Measurements from ENCODE around the gene ADCY2.

- TF ChIP-seq POLR2AphosphoS5 (IDR thresholded peaks at IDR 0.05; ENCODE audit: low read depth, low read length), result no peak
- TF ChIP-seq POLR2A (IDR thresholded peaks at IDR 0.05; ENCODE audit: low read depth, low read length), result no peak
- no peak for TF ChIP-seq TAF1 (IDR thresholded peaks at IDR 0.05; ENCODE audit: borderline replicate concordance, low read depth, low read length)
Measured at GRCh38 chr5:7873216-7873615, 477.3 kb downstream of the ADCY2 start.

Data from GM12892 (cell line).